ENCODE measurements around the gene DDIAS.

Gene DDIAS

GRCh38 chr11:82869657-82870056 is 31.9 kb upstream of the DDIAS start:
- H3K4me3 ChIP-seq (replicated peaks in 1 of 2; ENCODE audit: low read depth in 2 of 2, low read length in 2 of 2), result no peak overlapping the region
- TF ChIP-seq, protein P1, sequence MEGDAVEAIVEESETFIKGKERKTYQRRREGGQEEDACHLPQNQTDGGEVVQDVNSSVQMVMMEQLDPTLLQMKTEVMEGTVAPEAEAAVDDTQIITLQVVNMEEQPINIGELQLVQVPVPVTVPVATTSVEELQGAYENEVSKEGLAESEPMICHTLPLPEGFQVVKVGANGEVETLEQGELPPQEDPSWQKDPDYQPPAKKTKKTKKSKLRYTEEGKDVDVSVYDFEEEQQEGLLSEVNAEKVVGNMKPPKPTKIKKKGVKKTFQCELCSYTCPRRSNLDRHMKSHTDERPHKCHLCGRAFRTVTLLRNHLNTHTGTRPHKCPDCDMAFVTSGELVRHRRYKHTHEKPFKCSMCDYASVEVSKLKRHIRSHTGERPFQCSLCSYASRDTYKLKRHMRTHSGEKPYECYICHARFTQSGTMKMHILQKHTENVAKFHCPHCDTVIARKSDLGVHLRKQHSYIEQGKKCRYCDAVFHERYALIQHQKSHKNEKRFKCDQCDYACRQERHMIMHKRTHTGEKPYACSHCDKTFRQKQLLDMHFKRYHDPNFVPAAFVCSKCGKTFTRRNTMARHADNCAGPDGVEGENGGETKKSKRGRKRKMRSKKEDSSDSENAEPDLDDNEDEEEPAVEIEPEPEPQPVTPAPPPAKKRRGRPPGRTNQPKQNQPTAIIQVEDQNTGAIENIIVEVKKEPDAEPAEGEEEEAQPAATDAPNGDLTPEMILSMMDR (IDR thresholded peaks at IDR 0.05; ENCODE audit: low read depth, low read length), result no peak
- DNase-seq (ENCODE audit: low read depth in 2 of 2), result peak in 1 of 2 donors; percentile 53

DNA sequence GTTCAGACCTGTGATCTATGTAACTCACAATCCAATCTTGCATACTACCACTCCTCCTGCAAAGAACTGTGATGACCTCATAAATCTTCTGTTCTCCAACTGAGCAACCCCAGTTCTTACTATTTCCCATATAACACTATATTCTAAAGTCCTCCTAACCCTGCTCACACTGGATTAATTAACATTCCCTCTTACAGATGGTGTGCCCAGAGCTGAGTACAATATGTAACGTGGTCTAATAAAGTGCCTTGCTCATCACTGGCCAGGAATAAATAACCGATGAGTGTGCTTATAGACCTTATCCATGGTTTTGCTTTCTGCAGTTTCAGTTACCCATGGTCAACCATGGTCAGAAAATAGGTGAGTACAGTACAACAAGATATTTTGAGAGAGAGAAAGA is 29.9 kb upstream of the DDIAS start:
- no peak overlapping the region for H3K4me3 ChIP-seq (replicated peaks in 1 of 2; ENCODE audit: low read depth in 2 of 2, low read length in 2 of 2)
- DNase-seq (ENCODE audit: low read depth in 2 of 2), result no peak
- TF ChIP-seq, protein P1 (IDR thresholded peaks at IDR 0.05; ENCODE audit: low read depth, low read length), result no peak

DNA sequence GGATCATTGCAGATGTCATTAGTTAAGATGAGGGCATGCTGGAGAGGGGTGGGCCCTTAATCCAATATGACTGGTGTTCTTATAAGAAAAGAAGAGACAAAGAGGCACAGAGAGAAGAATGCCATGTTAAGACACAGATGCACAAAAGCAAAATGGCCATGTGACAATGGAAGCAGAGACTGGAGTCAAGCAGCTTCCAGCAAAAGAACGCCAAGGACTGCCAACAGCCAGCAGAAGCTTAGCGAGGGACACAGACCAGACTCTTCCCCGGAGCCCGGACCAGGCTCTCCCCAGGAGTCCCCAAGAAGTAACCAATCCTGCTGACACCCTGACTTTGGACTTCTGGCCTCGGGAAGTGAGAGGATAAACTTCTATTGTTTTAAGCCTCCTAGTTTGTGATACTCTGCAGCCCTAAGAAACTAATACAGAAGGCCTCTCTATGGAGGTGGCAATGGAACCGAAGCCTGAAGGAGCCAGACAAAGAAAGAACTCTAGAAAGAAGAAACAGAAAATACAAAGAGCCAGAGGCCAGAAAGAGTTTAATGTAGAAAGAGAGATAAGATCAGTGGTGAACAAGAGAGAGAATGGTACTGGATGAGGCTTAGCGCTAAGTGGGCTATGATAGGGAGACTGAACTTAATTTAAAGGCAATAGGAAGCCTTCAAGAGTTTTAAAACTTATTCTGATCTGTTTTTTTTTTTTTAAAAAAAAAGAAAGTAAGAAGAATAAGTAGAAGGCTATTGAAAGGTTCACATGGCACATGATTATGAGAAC is 29.0 kb upstream of the DDIAS start:
- no peak for DNase-seq (ENCODE audit: low read depth in 2 of 2)
- H3K4me3 ChIP-seq (replicated peaks in 1 of 2; ENCODE audit: low read depth in 2 of 2, low read length in 2 of 2), result no peak overlapping the region
- TF ChIP-seq, protein P1 (IDR thresholded peaks at IDR 0.05; ENCODE audit: low read depth, low read length), result no peak

DNA sequence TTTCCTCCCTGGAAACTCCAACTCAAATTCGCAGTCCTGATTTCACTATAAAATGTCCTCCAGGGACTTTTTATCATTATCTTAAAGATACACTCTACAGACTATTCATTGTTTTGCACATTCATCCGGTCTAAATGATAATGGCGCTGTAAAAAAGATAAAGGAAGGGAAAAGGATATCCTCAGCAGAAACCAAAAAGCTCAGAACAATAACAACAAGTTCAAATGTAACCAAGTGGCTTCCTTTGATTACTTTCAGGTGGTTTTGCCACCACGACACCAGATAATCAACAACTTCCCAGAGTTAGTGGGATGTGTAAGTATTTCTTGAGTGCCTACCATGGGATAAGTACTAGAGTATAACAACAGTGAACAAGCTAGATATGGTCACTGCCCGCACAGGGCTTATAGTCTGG is 27.6 kb upstream of the DDIAS start:
- H3K4me3 ChIP-seq (replicated peaks in 1 of 2; ENCODE audit: low read depth in 2 of 2, low read length in 2 of 2), result no peak overlapping the region
- TF ChIP-seq, protein P1 (IDR thresholded peaks at IDR 0.05; ENCODE audit: low read depth, low read length), result no peak
- DNase-seq (ENCODE audit: low read depth in 2 of 2), result peak in 1 of 2 donors; percentile 12

- DNase-seq (ENCODE audit: low read depth in 2 of 2), result no peak
- TF ChIP-seq, protein P1 (IDR thresholded peaks at IDR 0.05; ENCODE audit: low read depth, low read length), result no peak
- no peak overlapping the region for H3K4me3 ChIP-seq (replicated peaks in 1 of 2; ENCODE audit: low read depth in 2 of 2, low read length in 2 of 2)
These were observed 26.7 kb upstream of the DDIAS start for GRCh38 chr11:82874646-82875523.

DNA sequence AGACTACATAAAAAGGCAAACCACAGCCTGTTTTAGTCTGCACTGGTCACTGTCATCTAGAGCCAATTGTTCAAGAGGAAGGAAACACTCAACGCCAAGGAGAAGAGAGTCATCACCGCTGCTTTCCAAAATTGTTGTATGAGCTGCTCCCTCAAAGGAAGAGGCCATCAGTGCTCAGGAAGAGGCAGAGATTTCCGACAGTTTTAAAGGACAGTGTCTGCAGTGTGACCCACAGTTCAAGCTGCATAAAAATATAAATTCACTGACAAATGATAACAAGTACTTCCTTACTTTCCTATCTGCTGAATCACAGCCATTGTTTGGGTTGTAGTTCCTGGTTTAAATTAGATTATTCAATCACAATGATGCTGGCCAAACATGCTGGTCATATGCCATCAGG is 17.7 kb upstream of the DDIAS start:
- peak in 1 of 2 donors; percentile 25 for DNase-seq (ENCODE audit: low read depth in 2 of 2)
- no peak overlapping the region for H3K4me3 ChIP-seq (replicated peaks in 1 of 2; ENCODE audit: low read depth in 2 of 2, low read length in 2 of 2)
- TF ChIP-seq, protein P1 (IDR thresholded peaks at IDR 0.05; ENCODE audit: low read depth, low read length), result no peak

Measured in cardiac fibroblast (primary cell).